A673 (cell line): Measurements from ENCODE around the gene CFI. TPM values are rescaled to one million over a fixed set of nuclear protein-coding genes. Genes with fewer than 3 reads are reported as not detected.

ENCODE experiments used
- BruUV-seq: library from RNA; stranded (reverse); fragments of 400-500 nt; replicated peaks from 2 replicates; lab custom pipeline; 2021; lab: Mats Ljungman, UMichigan
- CTCF ChIA-PET: fragments of 300-600 bp; sonication (Branson Sonifier 250); formaldehyde crosslinking; loops from one replicate; lab custom pipeline; 2022; ENCODE audit warnings: antibody characterized with exemption; lab: Charles Lee
- POLR2A ChIA-PET: fragments of 300-600 bp; sonication (Branson Sonifier 250); formaldehyde crosslinking; loops from one replicate; lab custom pipeline; 2022; ENCODE audit warnings: antibody characterized with exemption; ENCODE audit not compliant: low non-redundant PET; lab: Charles Lee
- DNase-seq: peaks from one replicate; pipeline ENCODE4 v3.0.0-alpha.2; 2015; ENCODE audit warnings: low spot score
- H3K27ac ChIP-seq: fragments of 200-600 bp; sonication (generic); 2 replicates; pipeline ENCODE4 v1.5.1; 2016; ENCODE audit warnings: mixed run types, low read depth, mild to moderate bottlenecking, mixed read lengths, antibody characterized with exemption, low read length; ENCODE audit not compliant: poor library complexity, severe bottlenecking
- H3K27me3 ChIP-seq: fragments of 200-600 bp; sonication (generic); replicated peaks from 2 replicates; pipeline ENCODE4 v1.6.1; 2017; ENCODE audit warnings: mixed run types, low read depth, mild to moderate bottlenecking, mixed read lengths, antibody characterized with exemption, low read length; ENCODE audit not compliant: insufficient read depth, poor library complexity
- H3K36me3 ChIP-seq: fragments of 200-600 bp; sonication (generic); 2 replicates; pipeline ENCODE4 v1.6.1; 2016; ENCODE audit warnings: mixed run types, mild to moderate bottlenecking, mixed read lengths, antibody characterized with exemption, low read length; ENCODE audit not compliant: insufficient read depth, poor library complexity, severe bottlenecking
- H3K4me1 ChIP-seq: fragments of 200-600 bp; sonication (generic); 2 replicates; pipeline ENCODE4 v1.6.1; 2017; ENCODE audit warnings: mixed run types, mild to moderate bottlenecking, mixed read lengths, antibody characterized with exemption, low read length; ENCODE audit not compliant: insufficient read depth, poor library complexity, severe bottlenecking
- H3K4me3 ChIP-seq: fragments of 200-600 bp; sonication (generic); 2 replicates; pipeline ENCODE4 v1.5.1; 2016; ENCODE audit warnings: low read depth, mixed run types, mild to moderate bottlenecking, mixed read lengths, low read length; ENCODE audit not compliant: poor library complexity, severe bottlenecking
- H3K9me3 ChIP-seq: fragments of 200-600 bp; sonication (generic); 2 replicates; pipeline ENCODE4 v1.6.1; 2016; ENCODE audit warnings: mixed run types, low read depth, mild to moderate bottlenecking, mixed read lengths, antibody characterized with exemption, low read length; ENCODE audit not compliant: poor library complexity, severe bottlenecking
- CTCF ChIP-seq: fragments of 300-800, 200-600 bp; sonication (generic); conservative IDR thresholded peaks from 2 replicates; pipeline ENCODE4 v1.5.1; 2017; ENCODE audit warnings: low read depth, mild to moderate bottlenecking, antibody characterized with exemption, low read length, moderate library complexity, mixed read lengths
- EZH2 ChIP-seq: fragments of 200-600 bp; sonication (generic); IDR thresholded peaks from 2 replicates; pipeline ENCODE4 v1.6.1; 2017; ENCODE audit warnings: borderline replicate concordance, low read depth, mild to moderate bottlenecking, mixed read lengths, antibody characterized with exemption, low read length; ENCODE audit not compliant: poor library complexity, severe bottlenecking
- intact Hi-C: fragments of 100-400 bp; cut with micrococcal nuclease; formaldehyde crosslinking; loops from one replicate; pipeline ENCODE4 v1.10.0; 2022; ENCODE audit not compliant: unreplicated experiment
- total RNA-seq: library from RNA; stranded (reverse); gene quantifications from 2 replicates; pipeline ENCODE4 v1.2.3, GENCODE V29; 2021

Gene CFI
- total RNA-seq, 1 experiment from 2014 or later: 0.86 TPM

GRCh38 chr4:109751852-109752251 lies 49.9 kb downstream of the CFI start:
- no peak for DNase-seq
- BruUV-seq: no TSS peak
- ChIA-PET CTCF (no interaction called here), POLR2A (no interaction called here)
- H3K9me3 ChIP-seq: no peaks in the 10 kb centered on the region
- TF ChIP-seq EZH2: no peak
- no peak for TF ChIP-seq CTCF
- H3K4me1 ChIP-seq: peaks cover 10% of the 10 kb centered on the region
- no peaks in the 10 kb centered on the region for H3K27me3 ChIP-seq
- no peak overlapping the region for H3K4me3 ChIP-seq
- intact Hi-C loops: no loop called here
- no peaks in the 10 kb centered on the region for H3K36me3 ChIP-seq
- no peak overlapping the region for H3K27ac ChIP-seq

- Histone ChIP-seq H3K27ac (no peak overlapping the region), H3K9me3 (no peaks in the 10 kb centered on the region), H3K4me3 (no peak overlapping the region), H3K36me3 (no peaks in the 10 kb centered on the region), H3K4me1 (peaks cover 10% of the 10 kb centered on the region), H3K27me3 (no peaks in the 10 kb centered on the region)
- POLR2A ChIA-PET: no interaction called here
- BruUV-seq: no TSS peak
- TF ChIP-seq CTCF (no peak), EZH2 (no peak)
- CTCF ChIA-PET: no interaction called here
- intact Hi-C loops: no loop called here
- DNase-seq: no peak
Observed at GRCh38 chr4:109750652-109751244, 51.1 kb downstream of the CFI start.

GRCh38 chr4:109749388-109750082 lies 52.3 kb downstream of the CFI start:
- Histone ChIP-seq H3K36me3 (no peaks in the 10 kb centered on the region), H3K4me3 (no peak overlapping the region), H3K4me1 (peaks cover 10% of the 10 kb centered on the region), H3K9me3 (no peaks in the 10 kb centered on the region), H3K27ac (no peak overlapping the region), H3K27me3 (no peaks in the 10 kb centered on the region)
- TF ChIP-seq CTCF (no peak), EZH2 (no peak)
- intact Hi-C loops: no loop called here
- CTCF ChIA-PET: no interaction called here
- POLR2A ChIA-PET: no interaction called here
- BruUV-seq: no TSS peak
- no peak for DNase-seq
